ENCODE results near the gene MELTF.

MELTF gene

DNA sequence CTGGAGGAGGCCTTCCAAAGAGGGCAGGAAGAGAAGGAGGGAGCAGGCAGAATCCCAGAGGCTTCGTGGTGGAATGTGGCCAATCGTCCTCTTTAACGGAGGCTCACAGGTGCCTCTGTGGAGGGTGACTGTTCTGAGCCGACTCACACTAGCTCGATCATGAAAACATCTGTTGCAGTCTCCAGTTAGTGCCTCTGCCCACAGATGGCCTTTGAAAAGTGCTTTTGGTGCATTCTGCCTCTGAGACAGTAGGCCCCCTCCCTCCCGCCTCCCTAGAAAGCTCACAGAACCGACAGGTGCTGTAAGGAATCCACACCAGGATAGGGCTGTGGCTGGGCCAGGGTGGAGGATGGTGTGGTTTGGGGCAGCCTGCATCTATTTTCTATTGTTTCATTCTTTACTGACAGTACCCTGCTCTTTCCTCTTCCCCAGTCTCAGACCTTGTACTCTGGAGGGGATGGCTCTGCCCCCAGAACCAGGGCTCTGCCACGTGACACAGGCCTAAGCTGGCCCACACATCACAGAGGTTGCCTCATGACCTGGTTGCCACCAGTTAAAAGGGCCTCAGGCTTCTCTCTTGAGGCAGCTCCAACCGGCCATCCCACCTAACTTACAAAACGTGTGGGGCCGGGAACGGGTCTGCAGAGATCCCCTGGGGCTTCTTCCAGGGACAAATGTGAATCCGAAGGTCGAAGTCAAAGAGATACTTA, 33.8 kb downstream of the MELTF start:
- DNase-seq (ENCODE audit: insufficient read length, low spot score) (no peak), FAIRE-seq (no peak)

GRCh38 chr3:196995027-196995426, 34.6 kb downstream of the MELTF start:
- DNase-seq (ENCODE audit: insufficient read length, low spot score) (no peak), FAIRE-seq (peak; percentile 99)

DNA sequence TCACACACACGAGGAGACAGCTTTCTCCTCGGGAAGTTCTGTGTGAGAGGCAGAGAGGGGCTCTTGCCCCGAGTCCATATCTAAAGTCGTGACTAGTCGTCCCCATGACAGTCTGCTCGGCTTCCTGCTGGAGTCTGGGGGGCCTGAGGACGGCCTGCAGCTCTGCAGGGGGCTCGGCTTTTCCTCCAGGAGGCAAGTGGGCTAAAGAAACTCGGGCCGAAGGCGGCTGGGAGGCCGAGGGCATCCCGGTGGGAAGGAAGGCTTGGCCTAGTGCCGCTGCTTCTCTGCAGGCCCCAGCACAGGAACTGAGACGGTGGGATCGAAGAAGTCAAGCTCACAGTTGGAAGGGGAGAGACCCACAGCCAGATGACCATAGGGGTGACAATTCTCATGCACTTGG, 35.6 kb downstream of the MELTF start:
- DNase-seq (ENCODE audit: insufficient read length, low spot score): no peak
- no peak for FAIRE-seq

DNA sequence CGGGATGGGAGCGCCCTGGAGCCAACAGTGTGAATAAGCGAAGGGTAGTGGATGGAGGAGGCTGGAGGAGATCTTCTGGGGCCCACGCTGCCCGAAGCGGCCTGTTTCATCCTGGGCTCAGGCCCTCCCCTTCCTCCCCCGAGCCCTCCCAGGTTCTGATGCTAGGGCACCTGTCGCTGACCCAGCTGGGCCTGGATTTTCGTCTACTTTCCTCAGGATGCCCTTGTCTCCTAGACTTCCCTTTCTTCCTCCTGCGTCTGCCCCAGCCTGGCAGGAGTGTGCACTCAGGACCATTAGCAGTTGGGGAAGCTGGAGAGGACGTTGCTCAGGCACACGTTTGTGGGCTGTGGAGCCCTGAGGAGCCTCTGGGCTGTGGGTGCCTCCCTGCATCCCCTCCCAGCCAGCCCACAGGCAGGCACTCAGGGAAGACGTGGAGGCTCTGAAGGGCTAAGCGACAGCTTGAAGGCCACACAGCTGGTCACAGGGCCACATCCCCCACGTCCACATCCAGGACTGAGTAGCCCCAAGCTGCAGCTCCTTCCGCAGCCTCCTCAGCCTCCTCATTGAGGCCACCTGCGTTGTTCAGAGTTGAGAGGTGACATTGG, 37.1 kb downstream of the MELTF start:
- no peak for FAIRE-seq
- DNase-seq (ENCODE audit: insufficient read length, low spot score): no peak

- no peak for DNase-seq (ENCODE audit: insufficient read length, low spot score)
- FAIRE-seq: no peak
Measured at GRCh38 chr3:196991581-196992460, 37.8 kb downstream of the MELTF start.

GRCh38 chr3:196990601-196991007, 39.0 kb downstream of the MELTF start:
- DNase-seq (ENCODE audit: insufficient read length, low spot score) (no peak), FAIRE-seq (no peak)

GRCh38 chr3:196989721-196990262, 39.8 kb downstream of the MELTF start:
- DNase-seq (ENCODE audit: insufficient read length, low spot score) (no peak), FAIRE-seq (no peak)

DNA sequence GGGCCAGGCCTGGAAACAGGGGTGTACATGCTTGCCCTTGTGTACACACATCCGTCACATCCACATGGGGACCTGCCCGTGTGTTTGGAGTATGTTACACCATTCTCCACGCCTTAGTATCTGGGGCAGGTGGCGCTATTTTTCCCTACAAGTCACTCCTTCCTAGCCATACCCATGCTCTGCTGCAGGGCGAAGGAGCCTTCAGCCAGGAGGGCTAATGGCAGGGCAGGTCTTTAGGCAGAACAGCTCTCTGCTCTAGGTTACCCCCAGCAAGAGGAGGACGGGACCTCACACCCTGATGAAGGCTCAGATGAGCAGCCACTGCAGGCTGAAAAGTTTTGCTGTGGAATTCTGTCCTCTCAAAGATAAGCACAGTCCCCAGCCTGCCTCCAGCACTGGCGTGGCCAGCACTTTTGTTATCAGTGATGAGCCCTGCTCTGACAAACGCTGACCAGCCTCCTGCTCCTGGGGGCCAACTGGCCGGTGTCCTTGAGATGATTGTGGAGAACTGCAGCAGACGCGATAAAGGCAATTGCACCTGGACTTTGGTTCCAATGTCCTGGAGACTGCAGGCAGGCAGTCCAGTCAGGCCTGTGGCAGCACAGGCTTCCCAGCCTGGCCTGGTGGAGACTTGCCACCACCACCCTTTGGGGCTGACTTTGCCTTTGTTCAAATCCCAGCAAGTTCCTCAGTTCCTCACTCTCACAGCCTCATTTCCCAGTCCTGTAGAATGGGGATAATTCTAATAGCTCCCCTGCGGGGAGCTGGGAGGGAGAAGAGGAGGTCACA, 41.2 kb downstream of the MELTF start:
- DNase-seq (ENCODE audit: insufficient read length, low spot score) (no peak), FAIRE-seq (no peak)

DNA sequence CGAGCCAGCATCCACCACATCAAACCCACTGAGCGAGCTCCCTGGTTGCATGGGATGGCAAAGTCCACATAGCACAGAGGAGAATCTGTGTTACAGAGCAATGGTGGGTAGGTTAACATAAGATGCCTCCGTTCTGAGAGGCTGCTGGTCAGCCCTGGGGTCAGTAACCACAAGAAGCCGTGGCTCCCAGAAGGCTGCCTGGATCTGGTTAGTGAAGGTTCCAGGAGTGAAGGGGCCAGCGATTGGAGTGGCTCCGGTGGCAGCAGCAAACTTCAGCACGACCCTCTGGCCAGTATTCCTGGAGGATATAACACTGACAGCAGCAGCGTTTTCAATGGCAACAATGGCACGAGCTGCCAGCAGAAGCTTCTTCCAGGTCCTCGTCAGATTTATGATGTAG, 42.6 kb downstream of the MELTF start:
- FAIRE-seq (no peak), DNase-seq (ENCODE audit: insufficient read length, low spot score) (no peak)

GRCh38 chr3:196985954-196986885, 43.4 kb downstream of the MELTF start:
- FAIRE-seq: no peak
- DNase-seq (ENCODE audit: insufficient read length, low spot score): no peak

- no peak for FAIRE-seq
Measured at GRCh38 chr3:196985298-196985697, 44.3 kb downstream of the MELTF start.

DNA sequence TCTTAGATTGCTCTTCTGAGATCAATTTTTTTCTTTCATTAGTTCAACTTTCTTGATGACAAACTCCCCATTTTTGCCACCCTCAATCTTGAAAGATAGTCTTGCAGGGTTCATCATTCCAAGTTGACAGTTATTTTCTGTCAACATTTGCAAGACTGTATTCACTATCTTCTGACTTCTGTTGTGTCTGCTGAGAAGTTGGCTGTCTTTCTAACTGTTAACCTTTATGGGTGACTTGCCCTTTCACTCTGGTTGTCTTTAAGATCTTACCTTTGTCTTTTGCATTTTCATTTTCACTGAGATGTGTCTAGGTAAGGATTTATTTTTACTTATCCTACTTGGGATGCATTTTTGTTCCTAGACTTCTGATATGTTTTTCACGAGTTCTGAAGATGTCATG, 46.4 kb downstream of the MELTF start:
- FAIRE-seq (no peak), DNase-seq (ENCODE audit: insufficient read length, low spot score) (no peak)

More at GRCh38 chr3:196985298-196985697, 44.3 kb downstream of the MELTF start:
- DNase-seq (ENCODE audit: insufficient read length, low spot score): no peak

DNA sequence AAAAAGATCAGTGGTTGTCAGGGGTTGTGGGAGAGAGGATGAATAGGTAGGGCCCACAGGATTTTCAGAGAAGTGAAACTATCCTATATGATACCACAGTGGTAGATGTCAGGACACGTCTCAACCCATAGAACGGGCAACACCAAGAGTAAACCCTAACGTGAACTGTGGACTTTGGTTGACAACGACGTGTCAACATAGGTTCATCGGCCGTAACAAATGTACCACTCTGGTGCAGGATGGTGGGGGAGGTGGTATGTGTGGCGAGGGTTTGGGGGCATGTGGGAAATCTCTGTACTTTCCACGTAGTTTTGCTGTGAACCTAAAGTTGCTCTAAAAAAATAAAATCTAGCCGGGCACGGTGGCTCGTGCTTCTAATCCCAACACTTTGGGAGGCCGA, 48.0 kb downstream of the MELTF start:
- no peak for DNase-seq (ENCODE audit: insufficient read length, low spot score)
- FAIRE-seq: no peak

DNA sequence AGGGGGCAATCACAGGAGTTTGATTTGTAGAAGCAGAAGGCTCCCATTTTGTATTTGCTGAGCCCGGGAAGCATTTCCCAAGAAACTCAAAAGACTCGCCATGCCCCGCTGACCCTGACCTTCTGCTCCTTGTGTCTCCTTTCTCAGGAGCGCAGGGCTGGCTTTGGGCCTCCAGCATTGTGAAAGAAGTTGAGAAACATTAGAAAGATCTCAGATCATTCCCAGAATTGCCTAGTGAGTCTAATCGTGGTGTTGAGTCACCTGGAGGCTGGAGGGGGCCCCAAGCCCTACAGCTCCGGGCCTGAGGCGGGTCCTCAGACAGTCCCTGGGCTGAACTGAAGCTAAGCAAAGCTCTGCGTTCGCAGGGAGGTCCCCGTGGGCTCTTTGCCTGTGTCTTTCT, 50.1 kb downstream of the MELTF start:
- DNase-seq (ENCODE audit: insufficient read length, low spot score): no peak
- no peak for FAIRE-seq

GRCh38 chr3:196976941-196977340, 52.7 kb downstream of the MELTF start:
- no peak for FAIRE-seq
- no peak for DNase-seq (ENCODE audit: insufficient read length, low spot score)

- DNase-seq (ENCODE audit: insufficient read length, low spot score): no peak
- FAIRE-seq: no peak
Measured at GRCh38 chr3:196975349-196975748, 54.3 kb downstream of the MELTF start.

GRCh38 chr3:196974661-196975060, 55.0 kb downstream of the MELTF start:
- FAIRE-seq: no peak

GRCh38 chr3:196971094-196971698, 58.4 kb downstream of the MELTF start:
- FAIRE-seq (no peak), DNase-seq (ENCODE audit: insufficient read length, low spot score) (no peak)

More at GRCh38 chr3:196974661-196975060, 55.0 kb downstream of the MELTF start:
- DNase-seq (ENCODE audit: insufficient read length, low spot score): no peak

GRCh38 chr3:196970547-196971093, 59.0 kb downstream of the MELTF start:
- FAIRE-seq (no peak), DNase-seq (ENCODE audit: insufficient read length, low spot score) (no peak)
